OCI-LY1 (cell line): ENCODE results near the gene CTU1.

Experiments
- H2AFZ ChIP-seq: fragments of 200-600 bp; sonication (generic), shearing (Covaris generic); 2 replicates; pipeline ENCODE4 v1.6.0; 2014; ENCODE audit warnings: antibody characterized with exemption, mild to moderate bottlenecking, low read length
- H3F3A ChIP-seq: fragments of 200-600 bp; sonication (generic), shearing (Covaris generic); 2 replicates; pipeline ENCODE4 v1.6.0; 2014; ENCODE audit warnings: mild to moderate bottlenecking, antibody characterized with exemption, low read length, moderate library complexity; ENCODE audit not compliant: insufficient read depth
- H3K27ac ChIP-seq: fragments of 200-600 bp; sonication (generic); 2 replicates; pipeline ENCODE4 v1.5.1; 2014; ENCODE audit warnings: low read length, mixed run types, mild to moderate bottlenecking, low read depth; ENCODE audit not compliant: poor library complexity, severe bottlenecking
- H3K27me3 ChIP-seq: fragments of 200-600 bp; sonication (generic); 2 replicates; pipeline ENCODE4 v1.6.0; 2014; ENCODE audit warnings: antibody characterized with exemption, mild to moderate bottlenecking, low read length, moderate library complexity; ENCODE audit not compliant: insufficient read depth
- H3K36me3 ChIP-seq: fragments of 200-600 bp; sonication (generic); 2 replicates; pipeline ENCODE4 v1.6.1; 2014; ENCODE audit warnings: mild to moderate bottlenecking, antibody characterized with exemption, low read length, moderate library complexity, mixed read lengths; ENCODE audit not compliant: insufficient read depth
- H3K4me1 ChIP-seq: fragments of 200-600 bp; sonication (generic); 2 replicates; pipeline ENCODE4 v1.5.1; 2014; ENCODE audit warnings: mild to moderate bottlenecking, low read length, moderate library complexity; ENCODE audit not compliant: insufficient read depth, severe bottlenecking
- H3K4me2 ChIP-seq: fragments of 200-600 bp; sonication (generic), shearing (Covaris generic); 2 replicates; pipeline ENCODE4 v1.6.1; 2014; ENCODE audit warnings: low read length
- H3K4me3 ChIP-seq: fragments of 200-600 bp; sonication (generic); 2 replicates; pipeline ENCODE4 v1.5.1; 2014; ENCODE audit warnings: low read length, low read depth, mild to moderate bottlenecking, mixed read lengths; ENCODE audit not compliant: poor library complexity, severe bottlenecking
- H3K79me2 ChIP-seq: fragments of 200-600 bp; shearing (Covaris generic); 2 replicates; pipeline ENCODE4 v1.6.1; 2016; ENCODE audit warnings: mixed run types, low read length, mixed read lengths; ENCODE audit not compliant: insufficient read depth
- H3K9ac ChIP-seq: fragments of 200-600 bp; sonication (generic), shearing (Covaris generic); 2 replicates; pipeline ENCODE4 v1.6.1; 2014; ENCODE audit warnings: mild to moderate bottlenecking, low read length, mixed read lengths
- H3K9me2 ChIP-seq: fragments of 200-600 bp; sonication (generic), shearing (Covaris generic); 2 replicates; pipeline ENCODE4 v1.6.1; 2014; ENCODE audit warnings: low read depth, mild to moderate bottlenecking, low read length, mixed read lengths
- H3K9me3 ChIP-seq: fragments of 200-600 bp; shearing (Covaris generic); 2 replicates; pipeline ENCODE4 v1.6.1; 2014; ENCODE audit warnings: low read length, mixed read lengths
- H4K20me1 ChIP-seq: fragments of 200-600 bp; sonication (generic), shearing (Covaris generic); 2 replicates; pipeline ENCODE4 v1.6.0; 2016; ENCODE audit warnings: mild to moderate bottlenecking, low read length; ENCODE audit not compliant: insufficient read depth
- CTCF ChIP-seq: fragments of 200-600 bp; sonication (generic), shearing (Covaris generic); IDR thresholded peaks from 2 replicates; pipeline ENCODE4 v1.5.1; 2017; ENCODE audit warnings: mild to moderate bottlenecking, antibody characterized with exemption, low read length, moderate library complexity, mixed read lengths
- EZH2 ChIP-seq: fragments of 200-600 bp; sonication (generic), shearing (Covaris generic); IDR thresholded peaks from 2 replicates; pipeline ENCODE4 v1.8.0; 2017; ENCODE audit warnings: borderline replicate concordance, mixed run types, mild to moderate bottlenecking, antibody characterized with exemption, low read length, moderate library complexity, mixed read lengths

CTU1 gene

GRCh38 chr19:51131780-51132680 is 23.8 kb upstream of the CTU1 start:
- H3K9me3 ChIP-seq = no peaks in the 10 kb centered on the region
- H3K9ac ChIP-seq = no peak overlapping the region
- no peaks in the 10 kb centered on the region for H3K36me3 ChIP-seq
- no peak for TF ChIP-seq EZH2
- no peak for TF ChIP-seq CTCF
- no peaks in the 10 kb centered on the region for H3K4me1 ChIP-seq
- peaks cover 9% of the 10 kb centered on the region; the same call in 1 of the 2 replicates for H3K27me3 ChIP-seq
- no peak overlapping the region for H3K27ac ChIP-seq
- no peaks in the 10 kb centered on the region for H4K20me1 ChIP-seq
- no peaks in the 10 kb centered on the region for H3K9me2 ChIP-seq
- H3K4me3 ChIP-seq = no peak overlapping the region
- no peaks in the 10 kb centered on the region for H3F3A ChIP-seq
- no peak overlapping the region for H2AFZ ChIP-seq
- no peak overlapping the region for H3K4me2 ChIP-seq
- H3K79me2 ChIP-seq = no peaks in the 10 kb centered on the region

GRCh38 chr19:51129716-51130115 is 21.5 kb upstream of the CTU1 start:
- Histone ChIP-seq H3F3A (no peaks in the 10 kb centered on the region), H4K20me1 (no peaks in the 10 kb centered on the region), H2AFZ (no peak overlapping the region), H3K27ac (no peak overlapping the region), H3K4me3 (no peak overlapping the region), H3K36me3 (no peaks in the 10 kb centered on the region), H3K9ac (no peak overlapping the region), H3K9me3 (no peaks in the 10 kb centered on the region), H3K4me2 (no peak overlapping the region), H3K4me1 (no peaks in the 10 kb centered on the region), H3K79me2 (no peaks in the 10 kb centered on the region), H3K9me2 (no peaks in the 10 kb centered on the region), H3K27me3 (peaks cover under 1% of the 10 kb centered on the region; the same call in 1 of the 2 replicates)
- TF ChIP-seq CTCF (no peak), EZH2 (no peak)

GRCh38 chr19:51128227-51128626 is 20.0 kb upstream of the CTU1 start:
- Histone ChIP-seq H3K27ac (no peak overlapping the region), H3K4me1 (no peaks in the 10 kb centered on the region), H4K20me1 (no peaks in the 10 kb centered on the region), H3K9ac (no peak overlapping the region), H3K4me2 (no peak overlapping the region), H3F3A (no peaks in the 10 kb centered on the region), H3K9me2 (no peaks in the 10 kb centered on the region), H3K36me3 (no peaks in the 10 kb centered on the region), H3K9me3 (no peaks in the 10 kb centered on the region), H2AFZ (no peak overlapping the region), H3K4me3 (no peak overlapping the region), H3K27me3 (no peaks in the 10 kb centered on the region; the same call in 1 of the 2 replicates), H3K79me2 (no peaks in the 10 kb centered on the region)
- no peak for TF ChIP-seq CTCF
- no peak for TF ChIP-seq EZH2
